ENCODE measurements around the gene TUBB. TPM values are rescaled to one million over a fixed set of nuclear protein-coding genes. Genes with fewer than 3 reads are reported as not detected.
"Not testable (repeated sequence)": the region's sequence is repeated elsewhere in the genome, so short reads cannot be mapped to it uniquely, and the experiment has no call there.

Gene TUBB
- total and polyA plus RNA-seq, 4 donors = 483 to 1,220 (median 938) TPM

DNA sequence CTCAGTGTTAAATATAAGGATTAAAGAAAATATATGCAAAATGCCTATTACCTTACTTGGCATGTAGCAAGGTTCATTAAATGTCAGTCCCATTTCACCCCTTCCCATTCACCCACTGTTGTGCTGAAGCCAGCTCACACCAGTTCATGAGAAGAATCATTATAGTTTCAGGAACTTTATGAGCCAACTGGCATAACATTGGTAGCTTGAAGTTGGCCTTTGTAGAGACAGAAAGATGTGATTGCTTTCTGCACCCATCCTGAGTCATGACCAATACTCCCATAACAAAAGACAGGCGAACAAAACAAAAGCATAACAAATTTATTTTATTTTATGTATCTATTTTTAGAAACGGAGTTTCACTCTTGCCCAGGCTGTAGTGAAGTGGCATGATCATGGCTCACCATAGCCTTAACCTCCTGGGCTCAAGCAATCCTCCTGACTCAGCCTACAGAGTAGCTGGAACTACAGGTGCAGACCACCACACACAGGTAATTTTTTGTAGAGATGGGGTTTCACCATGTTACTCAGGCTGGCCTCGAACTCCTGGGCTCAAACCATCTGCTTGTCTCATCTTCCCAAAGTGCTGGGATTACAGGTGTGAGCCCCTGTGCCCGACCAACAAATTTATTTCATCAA, 41.8 kb downstream of the TUBB start:
- no peaks in the 10 kb centered on the region for H3K9me3 ChIP-seq (ENCODE audit: control insufficient read depth, insufficient read depth, low read length)
- H3K4me1 ChIP-seq (ENCODE audit: control insufficient read depth, insufficient read depth, low read length) = peaks cover 7% of the 10 kb centered on the region
- no CpG with 5 or more reads among the region's 4 CpGs for WGBS (ENCODE audit: insufficient coverage)
- H3K27me3 ChIP-seq (ENCODE audit: control insufficient read depth, insufficient read depth, low read length) = no peaks in the 10 kb centered on the region
- H3K36me3 ChIP-seq (ENCODE audit: control insufficient read depth, insufficient read depth, low read length) = no peaks in the 10 kb centered on the region
- no peak overlapping the region for H3K4me3 ChIP-seq (ENCODE audit: low read depth, low read length)
- no peak overlapping the region for H3K27ac ChIP-seq (ENCODE audit: low read depth, low read length)
- DNase-seq (ENCODE audit: low read depth in 4 of 6, low spot score in 6 of 6) = no peak

DNA sequence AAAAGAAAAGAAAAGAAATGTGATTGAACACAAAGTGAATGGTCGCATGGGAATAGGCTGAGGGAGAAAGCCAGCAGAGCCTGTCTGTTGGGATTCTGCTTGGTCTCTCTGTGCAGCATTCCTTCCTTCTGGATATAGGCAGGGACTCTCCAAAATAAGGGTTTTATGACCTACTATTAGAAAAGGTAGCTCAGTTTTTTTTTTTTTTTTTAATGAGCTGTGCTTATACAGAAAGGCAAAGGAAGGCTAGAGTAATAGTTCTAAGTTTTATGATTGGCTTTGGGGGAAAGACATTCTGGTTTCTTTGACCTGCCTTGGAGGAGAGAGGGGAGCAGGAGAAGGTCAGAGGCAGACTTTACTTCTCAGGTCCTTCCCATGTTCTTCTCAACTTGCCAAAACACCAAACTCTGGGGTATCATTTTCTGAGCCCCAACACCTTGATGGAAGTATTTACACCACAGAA, 43.0 kb downstream of the TUBB start:
- Histone ChIP-seq H3K4me3 (ENCODE audit: low read depth, low read length) (no peak overlapping the region), H3K27ac (ENCODE audit: low read depth, low read length) (no peak overlapping the region), H3K9me3 (ENCODE audit: control insufficient read depth, insufficient read depth, low read length) (no peaks in the 10 kb centered on the region), H3K27me3 (ENCODE audit: control insufficient read depth, insufficient read depth, low read length) (no peaks in the 10 kb centered on the region), H3K4me1 (ENCODE audit: control insufficient read depth, insufficient read depth, low read length) (peaks cover 7% of the 10 kb centered on the region), H3K36me3 (ENCODE audit: control insufficient read depth, insufficient read depth, low read length) (no peaks in the 10 kb centered on the region)
- DNase-seq (ENCODE audit: low read depth in 4 of 6, low spot score in 6 of 6) = no peak
- no CpG with 5 or more reads among the region's 1 CpG for WGBS (ENCODE audit: insufficient coverage)

DNA sequence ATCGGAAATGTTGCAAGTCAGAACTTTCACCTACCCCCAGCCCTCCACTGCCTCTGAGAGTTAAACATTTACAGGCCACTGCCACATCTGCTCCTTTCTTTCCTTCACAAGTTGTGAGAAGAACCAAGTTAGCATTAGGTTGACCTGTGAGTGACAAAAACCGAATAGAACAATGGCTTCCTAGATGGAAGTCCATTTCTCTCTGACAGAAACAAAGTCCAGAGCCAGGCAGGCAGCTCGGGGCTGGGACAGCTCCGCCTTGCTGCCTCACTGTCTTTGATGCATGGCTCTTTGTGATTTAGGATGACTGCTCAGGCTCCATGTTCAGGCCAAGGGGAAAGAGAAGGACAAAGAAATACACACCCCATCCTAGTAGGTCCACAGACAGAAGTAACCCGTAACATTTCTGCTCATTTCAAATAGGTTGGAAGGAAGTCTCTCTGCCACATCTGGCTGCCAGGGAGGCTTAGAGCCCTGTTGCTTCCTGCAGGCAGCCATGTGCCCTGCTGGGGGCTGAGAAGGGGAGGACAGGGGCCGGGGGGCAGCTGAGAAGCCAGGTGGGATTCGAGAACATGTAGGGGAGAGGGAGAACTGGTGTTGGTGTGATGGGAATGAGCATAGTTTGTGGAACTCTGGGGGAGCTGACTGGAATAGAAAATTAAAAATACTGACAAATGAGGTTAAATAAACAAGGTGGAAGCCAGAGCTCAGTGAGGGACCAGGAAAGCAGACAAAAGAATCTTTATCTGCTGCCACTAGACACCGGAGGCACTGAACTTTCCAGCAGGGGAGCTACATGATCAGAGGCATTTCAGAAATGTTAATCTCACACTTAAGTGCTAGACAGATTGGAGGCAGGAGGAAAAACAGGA, 43.7 kb downstream of the TUBB start:
- 13% methylated on average over 3 of the region's 8 CpGs for WGBS (ENCODE audit: insufficient coverage)
- Histone ChIP-seq H3K36me3 (ENCODE audit: control insufficient read depth, insufficient read depth, low read length) (no peaks in the 10 kb centered on the region), H3K9me3 (ENCODE audit: control insufficient read depth, insufficient read depth, low read length) (no peaks in the 10 kb centered on the region), H3K27me3 (ENCODE audit: control insufficient read depth, insufficient read depth, low read length) (no peaks in the 10 kb centered on the region), H3K27ac (ENCODE audit: low read depth, low read length) (peak overlapping the region; percentile 80), H3K4me3 (ENCODE audit: low read depth, low read length) (no peak overlapping the region), H3K4me1 (ENCODE audit: control insufficient read depth, insufficient read depth, low read length) (peaks cover 9% of the 10 kb centered on the region)
- peak in 2 of 6 donors; percentile 67 to 71 for DNase-seq (ENCODE audit: low read depth in 4 of 6, low spot score in 6 of 6)

DNA sequence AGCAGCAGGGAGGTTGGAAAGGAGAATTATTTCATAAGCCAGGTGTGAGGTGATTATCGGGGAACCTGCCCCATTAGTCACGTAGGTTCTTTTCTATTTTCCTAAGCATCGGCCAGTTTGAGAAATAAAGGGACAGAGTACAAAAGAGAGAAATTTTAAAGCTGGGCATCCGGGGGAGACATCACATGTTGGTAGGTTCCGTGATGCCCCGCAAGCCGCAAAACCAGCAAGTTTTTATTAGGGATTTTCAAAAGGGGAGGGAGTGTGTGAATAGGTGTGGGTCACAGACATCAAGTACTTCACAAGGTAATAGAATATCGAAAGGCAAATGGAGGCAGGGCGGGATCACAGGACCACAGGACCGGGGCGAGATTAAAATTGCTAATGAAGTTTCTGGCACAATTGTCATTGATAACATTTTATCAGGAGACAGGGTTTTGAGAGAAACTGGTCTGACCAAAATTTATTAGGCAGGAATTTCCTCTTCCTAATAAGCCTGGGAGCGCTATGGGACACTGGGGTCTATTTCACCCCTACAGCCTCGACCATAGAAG, 44.4 kb downstream of the TUBB start:
- H3K36me3 ChIP-seq (ENCODE audit: control insufficient read depth, insufficient read depth, low read length); DNase-seq (ENCODE audit: low read depth in 4 of 6, low spot score in 6 of 6); H3K9me3 ChIP-seq (ENCODE audit: control insufficient read depth, insufficient read depth, low read length); H3K4me3 ChIP-seq (ENCODE audit: low read depth, low read length); H3K27me3 ChIP-seq (ENCODE audit: control insufficient read depth, insufficient read depth, low read length): not testable (repeated sequence)
- H3K27ac ChIP-seq (ENCODE audit: low read depth, low read length) = peak overlapping the region; percentile 80
- 63% methylated on average over 6 of the region's 13 CpGs for WGBS (ENCODE audit: insufficient coverage)
- peaks cover 16% of the 10 kb centered on the region for H3K4me1 ChIP-seq (ENCODE audit: control insufficient read depth, insufficient read depth, low read length)

DNA sequence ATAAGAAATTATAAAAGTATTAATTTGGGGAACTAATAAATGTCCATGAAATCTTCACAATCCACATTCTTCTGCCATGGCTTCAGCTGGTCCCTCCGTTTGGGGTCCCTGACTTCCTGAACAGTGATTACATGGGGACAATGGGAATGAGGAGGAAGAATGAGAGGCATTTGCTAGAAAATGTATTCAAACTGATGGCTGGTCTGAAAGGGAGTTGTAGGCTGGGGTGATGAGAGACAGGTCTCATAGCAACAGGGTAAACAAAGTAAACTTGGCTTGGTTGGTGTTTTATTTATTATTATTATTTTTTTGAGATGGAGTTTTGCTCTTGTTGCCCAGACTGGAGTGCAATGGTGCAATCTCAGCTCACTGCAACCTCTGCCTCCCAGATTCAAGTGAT, 45.3 kb downstream of the TUBB start:
- H3K36me3 ChIP-seq (ENCODE audit: control insufficient read depth, insufficient read depth, low read length); H3K4me3 ChIP-seq (ENCODE audit: low read depth, low read length); DNase-seq (ENCODE audit: low read depth in 4 of 6, low spot score in 6 of 6); H3K27ac ChIP-seq (ENCODE audit: low read depth, low read length); H3K27me3 ChIP-seq (ENCODE audit: control insufficient read depth, insufficient read depth, low read length); H3K9me3 ChIP-seq (ENCODE audit: control insufficient read depth, insufficient read depth, low read length): not testable (repeated sequence)
- peaks cover 18% of the 10 kb centered on the region for H3K4me1 ChIP-seq (ENCODE audit: control insufficient read depth, insufficient read depth, low read length)
- WGBS (ENCODE audit: insufficient coverage) = no CpG with 5 or more reads among the region's 1 CpG

DNA sequence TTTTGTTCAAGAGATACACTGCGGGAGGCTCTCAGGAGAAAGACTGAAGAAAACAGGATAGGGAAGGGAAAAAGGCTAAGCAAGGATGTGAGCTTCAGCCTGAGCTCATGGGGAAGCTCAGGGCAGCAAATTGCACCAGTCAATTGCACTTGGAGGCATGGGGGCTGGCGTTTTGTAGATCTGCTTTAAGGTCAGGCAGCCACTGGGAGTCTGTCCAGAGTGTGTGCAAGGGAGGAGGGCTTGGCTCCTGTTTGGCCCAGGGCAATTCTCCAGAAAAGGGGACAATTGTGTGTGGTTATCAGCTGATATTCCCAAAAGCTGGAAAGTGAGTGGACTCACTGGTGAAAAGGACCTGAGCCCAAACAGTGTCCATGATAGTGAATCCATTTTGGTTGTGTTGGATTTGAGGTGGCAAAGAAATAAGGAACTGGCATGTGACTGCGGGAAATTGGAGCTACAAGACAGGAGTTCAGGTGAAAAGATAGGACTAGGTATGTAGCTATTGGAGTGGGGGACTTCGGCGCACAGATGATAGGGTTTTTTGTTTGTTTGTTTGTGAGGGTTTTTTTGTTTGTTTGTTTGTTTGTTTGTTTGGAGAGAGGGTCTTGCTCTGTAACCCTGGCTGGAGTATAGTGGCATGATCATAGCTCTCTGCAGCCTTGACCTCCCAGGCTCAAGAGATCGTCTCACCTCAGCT, 46.5 kb downstream of the TUBB start:
- Histone ChIP-seq H3K36me3 (ENCODE audit: control insufficient read depth, insufficient read depth, low read length) (no peaks in the 10 kb centered on the region), H3K4me3 (ENCODE audit: low read depth, low read length) (no peak overlapping the region), H3K9me3 (ENCODE audit: control insufficient read depth, insufficient read depth, low read length) (no peaks in the 10 kb centered on the region), H3K27me3 (ENCODE audit: control insufficient read depth, insufficient read depth, low read length) (no peaks in the 10 kb centered on the region), H3K27ac (ENCODE audit: low read depth, low read length) (no peak overlapping the region), H3K4me1 (ENCODE audit: control insufficient read depth, insufficient read depth, low read length) (peaks cover 18% of the 10 kb centered on the region)
- DNase-seq (ENCODE audit: low read depth in 4 of 6, low spot score in 6 of 6) = no peak
- 64% methylated on average over 3 of the region's 6 CpGs for WGBS (ENCODE audit: insufficient coverage)

DNA sequence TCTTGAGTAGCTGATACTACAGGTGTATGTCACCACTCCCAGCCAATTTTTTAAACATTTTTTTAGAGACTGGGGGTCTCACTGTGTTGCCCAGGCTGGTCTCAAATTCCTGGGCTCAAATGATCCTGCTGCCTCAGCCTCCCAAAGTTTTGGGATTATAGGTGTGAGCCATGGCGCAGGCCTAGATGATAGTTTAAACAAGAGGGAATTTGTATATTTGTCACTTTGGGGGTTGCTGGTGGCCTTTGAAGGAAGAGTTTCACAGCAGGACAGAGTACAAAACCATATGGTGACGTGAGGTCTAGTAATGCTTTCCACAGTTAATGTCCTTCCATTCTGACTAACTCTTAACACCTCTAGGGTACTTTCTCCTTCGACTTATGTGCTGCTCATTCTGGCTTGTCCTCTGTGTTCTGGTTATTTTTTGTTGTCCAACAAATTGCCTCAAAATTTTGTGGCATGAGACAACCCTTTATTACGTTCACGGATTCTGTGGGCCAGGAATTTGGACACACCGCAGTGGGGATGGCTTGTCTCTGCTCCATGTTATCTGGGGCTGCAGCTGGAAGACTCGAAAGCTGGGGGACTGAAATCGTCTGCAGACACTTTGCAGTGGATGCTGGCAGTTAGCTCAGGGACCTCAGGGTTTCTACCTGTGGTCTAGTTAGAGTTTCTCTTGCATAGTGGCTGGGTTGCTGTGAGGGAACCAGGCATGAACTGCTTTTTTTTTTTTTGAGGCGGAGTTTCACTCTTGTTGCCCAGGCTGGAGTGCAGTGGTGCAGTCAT, 47.2 kb downstream of the TUBB start:
- H3K36me3 ChIP-seq (ENCODE audit: control insufficient read depth, insufficient read depth, low read length) = no peaks in the 10 kb centered on the region
- peaks cover 18% of the 10 kb centered on the region for H3K4me1 ChIP-seq (ENCODE audit: control insufficient read depth, insufficient read depth, low read length)
- H3K9me3 ChIP-seq (ENCODE audit: control insufficient read depth, insufficient read depth, low read length) = no peaks in the 10 kb centered on the region
- no peak overlapping the region for H3K27ac ChIP-seq (ENCODE audit: low read depth, low read length)
- WGBS (ENCODE audit: insufficient coverage) = 87% methylated on average over 8 of the region's 9 CpGs
- H3K27me3 ChIP-seq (ENCODE audit: control insufficient read depth, insufficient read depth, low read length) = no peaks in the 10 kb centered on the region
- no peak overlapping the region for H3K4me3 ChIP-seq (ENCODE audit: low read depth, low read length)
- no peak for DNase-seq (ENCODE audit: low read depth in 4 of 6, low spot score in 6 of 6)

DNA sequence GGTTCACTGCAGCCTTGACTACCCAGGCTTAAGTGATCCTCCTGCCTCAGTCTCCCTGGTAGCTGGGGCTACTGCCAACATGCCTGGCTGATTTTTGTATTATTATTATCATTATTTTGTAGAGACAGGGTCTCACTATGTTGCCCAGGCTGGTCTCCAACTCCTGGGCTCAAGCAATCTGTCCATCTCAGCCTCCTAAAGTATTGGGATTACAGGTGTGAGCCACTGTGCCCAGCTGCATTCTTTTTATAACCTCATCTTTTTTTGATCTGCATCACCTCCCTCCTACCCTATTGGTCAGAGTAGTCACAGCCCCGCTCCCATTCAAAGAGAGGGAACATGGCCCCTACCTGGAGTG, 47.8 kb downstream of the TUBB start:
- Histone ChIP-seq H3K4me1 (ENCODE audit: control insufficient read depth, insufficient read depth, low read length) (peaks cover 18% of the 10 kb centered on the region), H3K4me3 (ENCODE audit: low read depth, low read length) (no peak overlapping the region), H3K27ac (ENCODE audit: low read depth, low read length) (no peak overlapping the region), H3K27me3 (ENCODE audit: control insufficient read depth, insufficient read depth, low read length) (no peaks in the 10 kb centered on the region), H3K9me3 (ENCODE audit: control insufficient read depth, insufficient read depth, low read length) (no peaks in the 10 kb centered on the region), H3K36me3 (ENCODE audit: control insufficient read depth, insufficient read depth, low read length) (no peaks in the 10 kb centered on the region)
- DNase-seq (ENCODE audit: low read depth in 4 of 6, low spot score in 6 of 6) = no peak
- WGBS (ENCODE audit: insufficient coverage) = no CpG with 5 or more reads among the region's 1 CpG

DNA sequence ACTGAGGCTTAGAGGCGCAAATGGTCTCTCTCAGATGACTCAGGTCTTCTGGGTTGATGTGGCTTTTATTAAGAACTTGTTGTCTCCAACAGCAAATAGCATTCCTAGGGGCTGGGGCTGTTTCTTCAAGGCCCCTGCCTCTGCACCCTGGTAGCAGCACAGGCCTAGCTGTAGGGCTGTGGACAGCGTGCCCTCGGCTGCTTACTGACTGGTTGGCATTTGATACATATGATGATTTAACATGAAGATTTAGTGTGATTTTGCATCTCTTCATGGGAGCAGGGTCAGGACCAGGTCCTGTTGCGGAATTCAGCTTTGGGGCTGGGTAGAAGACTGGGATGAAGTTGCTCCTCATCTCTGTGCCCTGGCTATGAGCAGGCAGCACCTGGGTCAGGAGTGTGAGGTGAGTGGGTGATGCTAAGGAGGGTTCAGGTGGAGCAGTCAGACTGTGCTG, 48.5 kb downstream of the TUBB start:
- DNase-seq (ENCODE audit: low read depth in 4 of 6, low spot score in 6 of 6) = no peak
- Histone ChIP-seq H3K4me3 (ENCODE audit: low read depth, low read length) (no peak overlapping the region), H3K4me1 (ENCODE audit: control insufficient read depth, insufficient read depth, low read length) (peaks cover 16% of the 10 kb centered on the region), H3K27ac (ENCODE audit: low read depth, low read length) (no peak overlapping the region), H3K9me3 (ENCODE audit: control insufficient read depth, insufficient read depth, low read length) (no peaks in the 10 kb centered on the region), H3K27me3 (ENCODE audit: control insufficient read depth, insufficient read depth, low read length) (no peaks in the 10 kb centered on the region), H3K36me3 (ENCODE audit: control insufficient read depth, insufficient read depth, low read length) (no peaks in the 10 kb centered on the region)
- WGBS (ENCODE audit: insufficient coverage) = 98% methylated on average over 3 of the region's 4 CpGs
